NCI-H2227 treated with DMSO at 0.1 percent for 48 hours (cell line): Measurements from ENCODE around the gene ANKK1.

Experiments
- DNase-seq: peaks from one replicate; lab custom pipeline; 2025; lab: John Stamatoyannopoulos, UW

ANKK1 gene

DNA sequence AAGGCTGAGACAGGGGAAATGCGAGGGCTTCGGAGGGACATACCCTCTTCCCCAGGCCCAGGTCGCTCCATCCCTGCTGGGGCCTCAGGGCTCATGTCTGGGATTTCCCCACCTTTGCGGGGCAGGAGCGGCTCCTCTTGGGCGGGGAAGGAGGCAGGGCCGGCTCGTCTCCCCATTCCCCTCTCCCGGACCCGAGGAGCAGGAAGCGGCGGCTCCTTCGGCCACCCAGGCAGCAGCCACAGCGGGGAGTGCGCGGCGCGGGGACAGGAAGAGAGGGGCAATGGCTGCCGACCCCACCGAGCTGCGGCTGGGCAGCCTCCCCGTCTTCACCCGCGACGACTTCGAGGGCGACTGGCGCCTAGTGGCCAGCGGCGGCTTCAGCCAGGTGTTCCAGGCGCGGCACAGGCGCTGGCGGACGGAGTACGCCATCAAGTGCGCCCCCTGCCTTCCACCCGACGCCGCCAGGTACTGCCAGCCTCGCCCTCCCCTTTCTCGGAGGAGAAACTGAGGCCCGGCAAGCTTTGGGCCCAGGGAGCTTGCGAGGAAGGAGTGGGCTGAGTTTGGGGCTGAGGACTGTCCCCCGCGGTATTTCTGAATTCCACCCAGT, at the start of gene ANKK1:
Gene ANKK1 (plus strand): TSS at position 175 of the 607 bp plus-strand sequence. CDS start 106 bp downstream, at position 281.
- DNase-seq: no peak

GRCh38 chr11:113338730-113339129, 48.8 kb upstream of the ANKK1 start:
- DNase-seq: no peak

DNA sequence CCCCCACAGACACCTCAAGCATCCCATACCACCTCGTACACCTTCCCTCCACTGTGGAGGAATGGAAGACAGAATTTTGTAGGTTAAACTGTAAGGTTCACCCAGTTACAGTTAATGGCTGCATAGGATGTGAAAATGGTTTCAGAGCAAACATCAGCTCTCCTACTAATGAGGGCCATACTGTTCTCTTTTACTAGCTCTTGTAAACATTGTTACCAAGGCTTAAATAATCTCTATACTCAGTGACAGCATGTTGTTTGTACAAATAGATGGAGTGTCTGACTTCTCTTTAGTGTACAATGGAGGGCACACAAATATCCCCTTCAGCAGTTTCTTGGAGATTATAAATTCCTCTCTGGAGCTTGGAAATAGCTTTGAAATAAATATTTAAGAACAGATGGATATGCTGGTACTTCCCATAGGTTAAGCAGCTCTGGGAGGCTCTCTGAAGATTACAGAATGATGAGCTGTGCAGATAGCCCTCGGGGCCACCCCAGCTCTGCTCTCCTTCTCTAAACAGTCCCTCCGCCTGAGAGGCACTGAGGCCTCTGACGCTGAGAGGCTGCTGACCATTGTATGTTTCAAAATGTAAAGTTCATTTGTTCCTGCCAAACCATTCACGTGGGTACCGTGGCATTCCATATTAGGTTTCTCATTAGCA, 47.5 kb upstream of the ANKK1 start:
- no peak for DNase-seq

DNA sequence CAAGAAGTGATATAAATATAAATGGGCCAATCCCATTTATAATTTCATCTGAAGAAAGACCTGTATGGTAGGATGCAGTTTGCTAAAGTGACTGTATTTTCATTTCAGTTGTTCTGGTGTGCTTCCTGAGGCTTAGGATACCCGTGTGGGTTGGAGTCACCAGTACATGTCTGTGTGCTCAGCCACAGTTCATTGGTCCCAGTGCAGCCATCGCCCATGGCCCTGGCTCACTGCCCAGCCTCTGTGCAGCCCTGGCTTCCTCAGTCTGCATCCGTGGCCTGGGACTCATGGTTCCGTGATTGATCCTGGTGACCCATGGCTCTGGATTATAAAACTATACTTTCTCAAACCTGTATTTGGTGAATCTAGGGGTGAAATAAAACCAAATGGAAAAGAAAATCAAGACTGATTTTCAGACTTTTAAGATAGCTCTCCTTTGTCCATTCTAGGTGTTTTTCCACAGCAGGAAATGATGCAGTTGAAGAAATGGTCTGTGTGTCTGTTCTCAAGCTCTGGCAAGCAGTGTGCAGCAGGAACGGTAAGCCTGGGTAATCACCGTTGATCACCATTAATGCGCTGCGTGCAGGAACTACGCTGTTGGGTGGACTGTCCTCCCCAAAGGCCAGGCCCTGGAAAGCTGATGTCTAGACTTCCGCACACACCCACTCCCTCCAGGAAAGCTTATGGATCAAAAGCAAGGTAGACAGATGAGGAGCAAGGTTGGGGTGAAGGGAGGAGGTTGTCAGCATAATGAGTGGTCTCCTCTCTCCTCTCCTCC, 46.0 kb upstream of the ANKK1 start:
- DNase-seq: no peak

DNA sequence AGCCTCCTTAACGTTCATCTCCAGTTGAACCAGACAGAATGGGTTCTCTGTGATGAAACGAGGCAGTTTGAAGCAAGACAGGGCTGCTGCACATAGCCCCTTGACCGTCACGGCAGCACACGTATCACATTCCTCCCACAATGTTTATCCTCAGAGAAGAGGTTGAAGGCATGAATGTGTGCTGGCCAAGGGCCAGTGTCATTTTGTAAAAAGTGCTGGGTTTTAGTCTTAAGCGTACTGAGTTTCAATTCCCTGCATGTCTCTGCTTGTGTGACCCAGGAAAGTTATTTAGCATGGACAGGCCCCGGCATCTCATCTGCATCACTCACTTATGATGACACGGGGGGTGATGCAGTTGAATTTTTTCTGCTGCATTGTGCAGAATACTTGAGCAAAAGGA, 41.6 kb upstream of the ANKK1 start:
- no peak for DNase-seq

GRCh38 chr11:113349528-113349927, 38.1 kb upstream of the ANKK1 start:
- DNase-seq: no peak

- no peak for DNase-seq
Observed at GRCh38 chr11:113350336-113351067, 37.1 kb upstream of the ANKK1 start.

DNA sequence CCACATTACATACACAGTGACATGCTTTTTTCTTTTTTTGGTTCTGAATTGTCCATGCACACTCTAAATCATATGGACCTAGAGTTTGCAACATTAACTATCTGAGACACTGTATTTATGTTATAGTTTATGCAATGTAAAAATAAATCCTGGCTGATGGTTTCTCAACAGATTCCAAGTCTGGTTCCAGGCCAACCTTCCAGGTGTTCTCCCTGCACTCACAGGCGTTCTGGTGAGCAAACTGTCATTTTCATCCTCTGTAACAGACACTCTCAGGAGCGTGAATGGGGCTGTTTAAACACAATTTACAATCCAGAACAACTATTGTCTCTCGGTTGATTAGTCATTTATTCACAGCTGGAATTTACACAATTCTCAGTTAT, 36.5 kb upstream of the ANKK1 start:
- no peak for DNase-seq

GRCh38 chr11:113351480-113351879, 36.1 kb upstream of the ANKK1 start:
- no peak for DNase-seq

- no peak for DNase-seq
Observed at GRCh38 chr11:113356203-113356602, 31.4 kb upstream of the ANKK1 start.

GRCh38 chr11:113363406-113363805, 24.2 kb upstream of the ANKK1 start:
- no peak for DNase-seq

DNA sequence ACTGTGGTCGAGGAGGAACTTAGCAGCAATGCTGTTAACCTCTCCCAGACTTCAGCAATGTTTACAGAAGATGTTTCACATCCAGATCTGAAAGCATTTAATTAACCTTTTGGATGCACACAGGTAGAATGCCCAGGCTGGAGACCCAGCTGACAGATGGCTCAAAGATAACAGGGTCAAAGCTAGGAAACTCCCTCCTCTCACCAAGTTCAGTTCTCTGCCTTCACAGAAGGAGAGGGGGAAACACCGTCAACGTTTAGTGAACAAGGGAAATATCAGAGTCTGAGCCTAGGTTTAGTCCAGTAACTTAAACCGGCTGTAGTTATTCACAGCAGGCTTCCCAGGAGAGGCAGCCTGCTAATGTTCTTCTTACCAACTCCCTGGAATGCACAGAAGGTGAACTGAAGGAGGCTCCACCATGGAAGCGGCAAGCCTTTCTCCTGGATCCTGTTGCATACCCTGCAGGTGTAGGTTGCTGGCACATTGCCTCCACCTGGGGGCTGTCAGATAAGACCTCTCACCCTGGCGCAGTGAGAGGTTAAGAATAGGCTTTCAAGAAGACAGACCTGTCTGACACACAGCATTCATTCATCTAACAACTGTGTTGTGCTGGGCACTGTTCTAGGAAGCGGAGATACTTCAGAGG, 23.5 kb upstream of the ANKK1 start:
- no peak for DNase-seq

GRCh38 chr11:113365895-113366294, 21.7 kb upstream of the ANKK1 start:
- no peak for DNase-seq

DNA sequence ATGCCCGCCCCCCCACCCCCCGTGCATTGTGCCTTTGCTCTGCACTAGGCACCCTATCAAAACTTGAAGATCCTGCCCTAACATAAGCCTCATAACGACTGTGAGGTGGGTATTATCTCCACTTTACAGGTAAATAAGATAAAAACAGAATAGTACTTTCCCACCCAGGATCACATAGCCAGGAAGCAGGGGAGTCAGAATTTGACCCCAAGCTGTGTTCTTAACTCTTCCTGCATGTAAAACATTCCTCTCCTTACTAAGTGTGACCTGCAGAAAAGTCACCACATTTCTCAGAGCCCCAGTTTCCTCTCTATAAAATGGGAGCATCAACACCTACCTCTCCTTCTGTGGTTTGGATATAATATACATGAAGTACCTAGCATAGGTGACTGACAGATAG, 18.2 kb upstream of the ANKK1 start:
- no peak for DNase-seq

- no peak for DNase-seq
Observed at GRCh38 chr11:113370634-113371033, 16.9 kb upstream of the ANKK1 start.

DNA sequence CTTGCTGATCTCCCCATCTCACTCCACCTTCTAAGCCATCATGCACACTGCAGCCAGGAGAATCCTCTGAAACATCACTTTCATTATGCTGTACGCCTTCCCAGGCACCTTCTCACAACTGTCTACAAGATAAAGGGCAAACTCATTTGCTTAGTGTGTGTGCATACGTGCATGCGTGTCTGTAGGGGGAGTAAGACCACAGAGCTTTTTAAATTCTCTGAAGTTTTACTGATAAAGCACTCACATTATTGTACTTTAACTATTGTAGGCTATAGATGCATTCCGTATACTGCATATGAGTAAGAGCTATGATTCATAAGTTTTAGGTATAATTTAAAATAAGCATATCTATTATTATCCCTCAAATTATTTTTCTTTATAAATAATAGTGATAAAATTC, 15.3 kb upstream of the ANKK1 start:
- DNase-seq: no peak

DNA sequence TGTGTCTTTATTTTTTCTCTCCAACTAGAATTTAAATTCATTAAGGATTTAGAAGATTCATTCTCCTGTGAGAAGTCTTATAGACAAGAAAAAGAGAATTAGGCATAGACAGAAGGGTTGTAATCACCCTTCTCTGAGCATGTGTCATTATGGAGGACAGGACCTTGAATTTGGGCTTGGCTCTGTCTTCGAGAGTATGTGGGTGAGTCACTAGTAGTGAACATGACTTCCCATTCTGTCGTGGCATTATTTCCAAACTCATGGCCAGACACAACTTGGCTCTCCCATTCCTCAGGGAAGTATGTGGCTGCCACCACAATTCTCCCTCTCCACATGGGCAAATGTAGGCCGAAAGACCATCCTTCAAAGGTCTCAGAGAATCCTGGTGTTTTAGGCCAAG, 14.3 kb upstream of the ANKK1 start:
- no peak for DNase-seq

GRCh38 chr11:113373981-113374560, 13.5 kb upstream of the ANKK1 start:
- no peak for DNase-seq

- no peak for DNase-seq
Observed at GRCh38 chr11:113375402-113375801, 12.2 kb upstream of the ANKK1 start.

- DNase-seq: no peak
Observed at GRCh38 chr11:113376156-113376555, 11.4 kb upstream of the ANKK1 start.

DNA sequence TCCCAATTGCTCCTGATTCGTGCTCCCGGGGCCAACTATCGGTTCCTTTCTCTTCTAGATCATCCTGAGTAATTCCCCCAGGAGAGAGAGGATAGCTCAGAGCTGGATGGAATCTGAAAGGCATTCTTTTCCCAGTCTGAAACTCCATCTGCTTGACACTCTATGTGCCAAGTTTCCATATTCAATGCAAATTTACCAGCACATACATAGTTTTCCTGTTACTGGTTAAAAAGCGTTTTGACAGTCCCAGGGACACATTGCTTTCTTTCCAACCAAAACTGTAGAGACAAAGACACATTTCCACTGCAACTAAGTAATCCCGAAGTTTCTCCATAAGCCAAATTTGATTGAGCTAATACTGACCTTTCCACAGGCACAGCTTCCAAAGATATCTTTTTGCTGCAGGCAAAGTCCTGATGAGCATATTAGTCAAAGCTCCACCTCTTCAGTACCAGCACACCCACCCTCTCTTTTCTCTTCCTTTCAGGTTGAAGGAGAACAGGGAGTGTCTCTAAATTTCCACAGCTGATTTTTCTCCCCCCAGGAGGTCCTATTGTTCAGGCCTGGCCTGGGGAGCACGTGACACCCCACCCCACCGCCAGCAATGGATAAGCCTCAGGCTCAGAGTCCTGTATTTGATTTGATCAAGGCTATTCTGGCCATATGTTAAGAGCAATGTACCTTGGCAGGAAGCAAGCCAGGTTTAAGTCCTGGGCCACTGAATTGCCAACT, 9.7 kb upstream of the ANKK1 start:
- no peak for DNase-seq
